GM21381 (cell line): ENCODE measurements around the gene RHEBL1.

ENCODE experiments used
- ATAC-seq: cut with Tn5 transposase; IDR thresholded peaks from one replicate; pipeline ENCODE4 v1.9.1; 2021; ENCODE audit warnings: mild to moderate bottlenecking, moderate library complexity; ENCODE audit not compliant: unreplicated experiment

Gene RHEBL1

GRCh38 chr12:49055092-49055491 is 14.7 kb downstream of the RHEBL1 start:
- ATAC-seq, result no peak

DNA sequence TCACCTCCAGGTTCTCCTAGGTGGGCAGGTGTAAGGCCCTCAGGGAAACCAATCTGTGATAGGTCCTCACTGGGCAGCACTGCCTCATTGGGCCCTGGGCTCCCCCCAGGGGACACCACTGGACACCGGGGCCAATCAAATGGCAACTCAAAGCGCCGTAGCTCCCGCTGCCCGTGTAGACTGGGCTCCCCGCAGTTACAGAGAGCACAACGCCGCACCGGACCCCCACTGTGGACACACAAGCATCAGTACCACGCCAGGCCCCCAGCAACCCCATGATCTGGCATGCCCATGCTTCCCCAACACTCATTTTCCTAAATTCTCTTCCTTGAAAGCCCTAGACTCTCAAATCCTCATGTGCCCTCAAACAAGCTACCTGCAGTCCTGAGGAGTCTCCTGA is 15.3 kb downstream of the RHEBL1 start:
- ATAC-seq, result no peak

- no peak for ATAC-seq
These were observed 15.7 kb downstream of the RHEBL1 start for GRCh38 chr12:49054096-49054495.

GRCh38 chr12:49052451-49053208 is 17.1 kb downstream of the RHEBL1 start:
- ATAC-seq, result no peak

GRCh38 chr12:49051777-49052438 is 17.9 kb downstream of the RHEBL1 start:
- no peak for ATAC-seq

GRCh38 chr12:49051373-49051764 is 18.4 kb downstream of the RHEBL1 start:
- no peak for ATAC-seq

DNA sequence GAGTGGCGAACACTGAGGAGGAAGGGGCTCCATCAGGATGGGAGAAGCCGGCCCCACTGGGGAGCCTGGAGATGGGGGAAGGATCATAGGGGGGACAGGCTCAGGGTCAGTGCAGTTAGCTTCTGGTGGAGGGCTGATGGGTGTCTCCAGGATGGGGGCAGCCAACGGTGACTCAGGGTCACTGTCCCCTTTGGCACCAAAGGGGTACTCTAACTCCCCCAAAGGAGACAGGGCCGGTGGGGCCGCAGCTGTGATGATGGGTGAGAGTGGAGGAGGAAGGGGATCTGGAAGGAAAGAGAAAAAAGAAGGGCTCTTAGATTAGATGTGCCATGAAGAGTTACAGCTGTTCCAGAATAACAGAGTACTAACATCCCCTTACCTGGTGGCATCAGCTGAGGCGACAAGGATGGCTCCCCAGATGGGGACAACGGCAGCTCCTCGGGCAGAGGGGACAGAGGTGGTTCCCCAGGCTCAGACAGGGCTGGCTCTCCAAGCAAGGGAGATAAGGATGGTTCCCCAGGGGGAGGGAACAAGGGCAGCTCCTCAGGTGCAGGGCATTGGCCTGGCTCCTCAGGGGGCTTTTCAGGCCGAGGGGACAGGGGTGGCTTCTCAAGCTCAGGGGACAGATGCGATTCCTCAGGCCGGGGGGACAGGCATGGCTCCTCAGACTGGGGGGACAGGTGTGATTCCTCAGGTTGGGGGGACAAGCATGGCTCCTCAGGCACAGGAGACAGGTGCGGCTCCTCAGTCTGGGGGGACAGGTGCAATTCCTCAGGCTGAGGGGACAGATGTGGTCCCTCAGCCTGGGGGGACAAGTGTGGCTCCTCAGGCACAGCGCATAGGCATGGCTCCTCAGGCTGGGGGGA is 19.0 kb downstream of the RHEBL1 start:
- no peak for ATAC-seq

DNA sequence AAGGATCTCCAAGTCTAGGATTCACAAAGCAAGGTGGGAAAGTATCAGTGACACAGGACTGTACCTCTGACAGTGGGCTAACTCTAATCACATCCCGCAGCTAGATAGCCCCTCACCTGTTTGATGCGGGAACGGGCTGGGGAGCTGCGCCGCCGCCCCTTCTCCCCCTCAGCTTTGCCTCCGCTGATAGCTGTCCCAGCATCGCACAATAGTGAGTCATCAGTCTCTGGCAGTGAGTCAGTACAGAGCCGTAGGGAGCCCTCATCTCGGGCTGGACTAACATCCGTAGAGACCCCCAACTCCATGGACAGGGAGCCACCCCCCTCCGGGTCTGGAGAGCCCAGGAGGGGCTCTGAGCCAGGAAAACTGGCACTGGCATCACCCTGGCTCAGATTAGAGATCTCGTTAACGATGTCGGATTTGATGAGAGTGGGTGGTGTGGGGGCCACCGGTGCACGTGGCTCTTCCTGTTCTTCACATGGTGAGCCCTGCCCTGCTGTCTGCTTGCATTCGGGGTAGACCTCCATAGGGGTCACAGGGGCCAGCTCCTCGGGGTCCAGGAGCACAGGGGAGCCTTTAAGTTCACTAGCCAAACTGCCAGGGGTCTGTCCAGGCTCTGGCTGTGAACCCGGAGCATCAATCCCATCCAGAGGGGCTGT is 20.1 kb downstream of the RHEBL1 start:
- ATAC-seq, result no peak

- ATAC-seq, result no peak
These were observed 20.8 kb downstream of the RHEBL1 start for GRCh38 chr12:49048953-49049352.

DNA sequence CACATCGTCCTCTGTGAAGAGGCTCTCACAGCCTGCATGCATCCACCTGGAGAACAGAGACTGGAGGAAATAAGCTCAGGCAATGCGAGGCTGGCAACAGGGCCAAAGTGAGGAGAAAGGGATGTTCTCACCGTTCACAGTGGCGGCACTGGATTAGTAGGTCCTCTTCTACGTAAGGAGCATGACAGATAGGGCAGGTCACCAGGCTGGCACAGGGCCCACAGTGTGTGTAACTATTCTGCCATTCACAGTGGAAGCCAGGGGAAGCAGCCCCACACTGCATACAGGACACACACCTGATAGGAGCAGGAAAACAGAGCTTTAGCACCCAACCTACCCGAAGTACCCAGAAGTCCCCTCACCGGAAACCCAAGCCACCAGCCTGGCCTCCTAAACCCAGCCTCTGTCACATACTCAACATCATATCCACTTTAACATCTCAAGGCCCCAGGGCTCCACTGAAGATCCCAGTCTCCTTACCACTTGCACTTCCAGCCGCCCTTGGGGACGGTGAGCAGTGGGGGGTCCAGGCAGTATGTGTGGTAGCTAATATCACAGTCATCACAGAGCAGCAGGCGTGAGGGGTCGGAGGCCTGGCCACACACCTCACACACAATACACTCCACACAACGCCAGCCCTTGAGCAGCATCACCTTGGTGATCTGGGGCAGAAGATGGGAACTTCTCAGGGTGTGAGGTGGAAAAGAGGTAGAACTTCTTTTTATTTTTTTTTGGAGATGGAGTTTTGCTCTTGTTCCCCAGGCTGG is 23.5 kb downstream of the RHEBL1 start:
- ATAC-seq, result no peak

- no peak for ATAC-seq
These were observed 25.1 kb downstream of the RHEBL1 start for GRCh38 chr12:49044660-49045059.

GRCh38 chr12:49043856-49044258 is 25.9 kb downstream of the RHEBL1 start:
- ATAC-seq, result no peak

- no peak for ATAC-seq
These were observed 26.5 kb downstream of the RHEBL1 start for GRCh38 chr12:49043241-49043640.

- no peak for ATAC-seq
These were observed 27.8 kb downstream of the RHEBL1 start for GRCh38 chr12:49041881-49042484.

DNA sequence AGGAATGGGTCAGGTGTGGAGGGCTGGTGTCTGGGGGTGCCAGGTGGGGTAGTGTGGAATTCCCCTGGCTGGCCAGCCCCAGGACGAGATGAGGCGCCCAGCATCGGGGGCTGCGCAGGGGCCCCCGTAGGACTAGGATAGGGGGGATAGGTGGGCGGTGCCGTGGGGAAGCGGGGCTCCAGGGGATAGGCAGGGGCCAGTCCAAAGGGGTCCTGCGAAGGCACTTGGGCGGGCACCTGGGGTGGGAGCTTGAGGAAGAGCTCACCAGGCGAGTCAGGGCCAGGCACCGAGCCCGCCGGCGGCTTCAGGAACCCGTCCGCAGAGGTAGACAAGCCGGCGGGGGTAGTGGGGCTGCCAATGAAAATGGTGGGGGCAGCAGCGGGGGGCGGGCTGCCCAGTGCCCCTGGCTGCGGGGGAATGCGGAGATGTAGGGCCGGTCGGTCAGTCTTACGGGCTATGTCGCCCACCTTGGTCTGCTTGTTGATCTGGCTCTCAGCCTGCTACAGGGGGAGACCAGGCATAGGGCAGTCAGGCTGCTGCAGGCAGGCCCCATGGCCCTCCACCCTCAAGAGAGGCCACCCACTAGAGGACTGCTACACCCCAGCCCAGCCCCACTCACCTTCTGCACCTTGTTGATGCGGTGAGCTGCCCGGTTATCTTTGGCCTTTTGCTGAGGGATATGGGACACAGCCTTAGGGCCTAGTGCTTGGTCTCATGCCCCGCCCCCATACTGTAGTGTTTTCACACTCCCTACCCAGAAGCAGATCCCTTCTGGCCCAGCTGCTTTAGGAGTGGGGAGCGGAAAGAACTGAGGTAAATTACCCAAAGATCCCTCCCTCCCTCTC is 28.5 kb downstream of the RHEBL1 start:
- no peak for ATAC-seq

DNA sequence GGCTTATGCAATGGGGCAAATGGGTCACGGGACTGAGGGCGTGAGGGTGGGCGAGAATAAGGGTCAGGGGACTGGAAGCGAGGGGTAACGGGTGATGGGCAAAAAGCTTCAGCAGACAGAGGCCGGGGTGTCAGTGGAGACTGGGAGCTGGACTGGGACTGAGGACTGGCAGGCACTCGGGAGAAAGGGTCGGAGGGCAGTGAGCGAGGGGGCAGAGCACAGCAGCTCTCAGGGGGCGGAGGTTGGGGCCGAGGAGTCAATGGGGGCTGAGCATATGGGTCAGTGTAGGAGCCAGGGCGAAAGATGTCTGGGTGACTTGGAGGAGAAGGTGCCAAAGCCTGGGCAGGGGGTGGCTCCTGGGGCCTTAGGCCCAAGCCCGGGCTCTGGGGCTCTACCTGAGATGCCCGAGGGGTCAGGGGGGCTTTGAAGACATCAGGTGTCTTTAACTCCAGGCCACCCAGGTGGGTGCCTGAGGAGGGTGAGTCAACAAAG is 29.4 kb downstream of the RHEBL1 start:
- ATAC-seq, result no peak

DNA sequence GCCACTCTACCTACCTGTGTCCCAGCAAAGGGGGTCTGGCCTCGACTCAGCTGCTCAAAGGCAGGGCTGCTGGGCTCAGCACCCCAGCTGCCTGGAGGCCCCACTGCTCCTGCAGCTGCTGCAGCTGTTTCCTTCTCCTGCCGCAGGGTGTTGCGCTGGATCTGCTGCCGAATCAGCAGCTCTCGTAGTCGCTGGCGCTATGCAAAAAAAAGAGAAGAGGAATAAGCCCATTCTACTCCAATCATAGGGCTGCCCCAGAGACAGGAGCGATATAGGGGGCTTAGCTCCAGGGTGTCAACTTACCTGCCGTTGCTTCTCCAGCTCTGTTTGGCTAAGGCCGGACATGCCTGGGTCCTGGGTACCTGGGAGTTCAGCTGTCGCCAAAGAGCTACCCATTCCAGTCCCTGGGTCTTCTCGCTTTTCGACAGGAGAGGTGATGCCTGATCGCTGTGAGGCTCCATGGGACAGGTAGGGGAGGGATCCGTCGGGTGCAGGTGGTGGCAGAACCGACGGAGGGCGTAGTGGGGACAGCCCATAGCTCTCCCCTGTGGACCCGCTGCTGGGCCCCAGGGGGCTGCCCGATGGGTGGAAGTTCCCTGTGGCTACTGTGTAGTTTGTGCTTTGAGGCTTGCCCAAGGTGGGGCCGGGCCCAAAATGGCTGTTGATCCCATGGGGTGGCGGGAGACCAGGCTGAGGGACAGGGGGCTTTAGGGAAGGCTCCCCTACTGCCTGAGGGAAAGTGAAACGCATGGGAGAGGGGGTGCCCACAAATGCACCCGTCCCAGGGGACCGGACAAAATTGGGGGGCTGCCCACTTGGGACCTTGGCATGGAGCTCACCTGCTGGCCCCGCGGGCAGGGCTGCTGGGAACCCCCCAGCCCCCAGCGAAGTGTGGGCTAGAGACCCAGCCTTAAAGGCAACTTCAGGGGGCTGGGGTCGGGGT is 30.1 kb downstream of the RHEBL1 start:
- no peak for ATAC-seq
